Measurements from ENCODE around the gene MGAT4C. TPM values are rescaled to one million over a fixed set of nuclear protein-coding genes. Genes with fewer than 3 reads are reported as not detected.
A peak's percentile ranks its signal among the peaks of the same experiment; 100 is the strongest.

The MGAT4C gene
- total RNA-seq, 1 experiment from 2014 or later = 10.3 TPM

DNA sequence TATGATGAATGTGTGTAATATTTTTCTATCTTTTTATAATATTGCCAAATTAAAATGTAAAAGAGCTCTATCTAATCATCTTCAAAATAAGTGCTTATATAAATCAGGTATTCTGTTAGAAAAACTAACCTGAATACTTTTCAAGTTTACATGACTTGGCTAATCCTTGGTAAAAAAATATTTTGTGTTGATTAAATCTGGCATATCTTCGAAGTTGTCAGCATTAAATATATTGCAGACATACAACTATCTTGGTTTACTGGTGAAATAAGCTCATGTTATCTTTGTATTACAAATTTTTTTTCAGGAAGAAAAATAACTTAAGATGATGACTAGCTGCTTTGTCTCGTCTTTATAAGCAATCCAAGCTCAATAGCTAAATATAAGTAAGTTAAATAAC lies 39.6 kb downstream of the MGAT4C start:
- POLR2A ChIA-PET (ENCODE audit: low non-redundant PET) = no interaction called here
- intact Hi-C loops (cut with micrococcal nuclease; ENCODE audit: unreplicated experiment) = no loop called here
- Histone ChIP-seq H3K27ac (ENCODE audit: low read depth, low read length, poor library complexity, severe bottlenecking) (no peak overlapping the region), H3K4me3 (ENCODE audit: low read depth, low read length, poor library complexity, severe bottlenecking) (no peak overlapping the region), H3K36me3 (ENCODE audit: insufficient read depth, low read length, poor library complexity, severe bottlenecking) (no peaks in the 10 kb centered on the region), H3K27me3 (replicated peaks; ENCODE audit: insufficient read depth, low read depth, low read length, poor library complexity) (no peaks in the 10 kb centered on the region), H3K9me3 (ENCODE audit: low read depth, low read length, poor library complexity, severe bottlenecking) (no peaks in the 10 kb centered on the region), H3K4me1 (ENCODE audit: insufficient read depth, low read length, poor library complexity, severe bottlenecking) (peaks cover 31% of the 10 kb centered on the region)
- DNase-seq (ENCODE audit: low spot score) = no peak
- no peak for TF ChIP-seq EZH2 (IDR thresholded peaks at IDR 0.05; ENCODE audit: borderline replicate concordance, low read depth, low read length, poor library complexity, severe bottlenecking)
- TF ChIP-seq, protein P1, sequence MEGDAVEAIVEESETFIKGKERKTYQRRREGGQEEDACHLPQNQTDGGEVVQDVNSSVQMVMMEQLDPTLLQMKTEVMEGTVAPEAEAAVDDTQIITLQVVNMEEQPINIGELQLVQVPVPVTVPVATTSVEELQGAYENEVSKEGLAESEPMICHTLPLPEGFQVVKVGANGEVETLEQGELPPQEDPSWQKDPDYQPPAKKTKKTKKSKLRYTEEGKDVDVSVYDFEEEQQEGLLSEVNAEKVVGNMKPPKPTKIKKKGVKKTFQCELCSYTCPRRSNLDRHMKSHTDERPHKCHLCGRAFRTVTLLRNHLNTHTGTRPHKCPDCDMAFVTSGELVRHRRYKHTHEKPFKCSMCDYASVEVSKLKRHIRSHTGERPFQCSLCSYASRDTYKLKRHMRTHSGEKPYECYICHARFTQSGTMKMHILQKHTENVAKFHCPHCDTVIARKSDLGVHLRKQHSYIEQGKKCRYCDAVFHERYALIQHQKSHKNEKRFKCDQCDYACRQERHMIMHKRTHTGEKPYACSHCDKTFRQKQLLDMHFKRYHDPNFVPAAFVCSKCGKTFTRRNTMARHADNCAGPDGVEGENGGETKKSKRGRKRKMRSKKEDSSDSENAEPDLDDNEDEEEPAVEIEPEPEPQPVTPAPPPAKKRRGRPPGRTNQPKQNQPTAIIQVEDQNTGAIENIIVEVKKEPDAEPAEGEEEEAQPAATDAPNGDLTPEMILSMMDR (conservative IDR thresholded peaks at IDR 0.05; ENCODE audit: low read depth, low read length) = no peak
- BruUV-seq (replicated peaks) = no TSS peak
- CTCF ChIA-PET = no interaction called here

DNA sequence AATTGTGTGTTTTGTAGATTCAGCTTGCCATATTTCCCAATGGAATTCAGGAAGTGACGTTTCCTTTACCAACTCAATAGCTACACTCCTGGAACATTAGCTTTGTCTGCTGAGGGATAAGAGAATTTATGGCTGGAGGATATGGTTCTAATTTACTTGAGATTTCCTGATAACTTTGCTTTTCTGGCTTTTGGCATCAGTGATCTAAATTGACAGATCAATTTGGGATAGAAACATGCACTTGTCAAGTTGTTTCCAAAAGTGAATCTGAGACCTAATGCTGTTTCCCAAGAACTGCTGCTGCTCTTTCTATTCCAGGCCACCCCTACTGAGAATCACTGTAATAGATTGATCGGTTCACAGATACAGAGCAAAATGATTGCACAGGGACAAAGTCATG lies 43.2 kb downstream of the MGAT4C start:
- CTCF ChIA-PET = interaction anchor here (0.8 kb wide), 1 partner anchor 27 kb away, joined by 3 read pairs; no protein-coding TSS in a partner anchor
- POLR2A ChIA-PET (ENCODE audit: low non-redundant PET) = no interaction called here
- TF ChIP-seq EZH2 (IDR thresholded peaks at IDR 0.05; ENCODE audit: borderline replicate concordance, low read depth, low read length, poor library complexity, severe bottlenecking) = no peak
- TF ChIP-seq, protein P1 (conservative IDR thresholded peaks at IDR 0.05; ENCODE audit: low read depth, low read length) = no peak
- no peaks in the 10 kb centered on the region for H3K9me3 ChIP-seq (ENCODE audit: low read depth, low read length, poor library complexity, severe bottlenecking)
- peak overlapping the region; percentile 21 for H3K27ac ChIP-seq (ENCODE audit: low read depth, low read length, poor library complexity, severe bottlenecking)
- H3K4me1 ChIP-seq (ENCODE audit: insufficient read depth, low read length, poor library complexity, severe bottlenecking) = peaks cover 4% of the 10 kb centered on the region
- BruUV-seq (replicated peaks) = no TSS peak
- DNase-seq (ENCODE audit: low spot score) = peak; percentile 60
- intact Hi-C loops (cut with micrococcal nuclease; ENCODE audit: unreplicated experiment) = no loop called here
- H3K4me3 ChIP-seq (ENCODE audit: low read depth, low read length, poor library complexity, severe bottlenecking) = no peak overlapping the region
- no peaks in the 10 kb centered on the region for H3K36me3 ChIP-seq (ENCODE audit: insufficient read depth, low read length, poor library complexity, severe bottlenecking)
- no peaks in the 10 kb centered on the region for H3K27me3 ChIP-seq (replicated peaks; ENCODE audit: insufficient read depth, low read depth, low read length, poor library complexity)

DNA sequence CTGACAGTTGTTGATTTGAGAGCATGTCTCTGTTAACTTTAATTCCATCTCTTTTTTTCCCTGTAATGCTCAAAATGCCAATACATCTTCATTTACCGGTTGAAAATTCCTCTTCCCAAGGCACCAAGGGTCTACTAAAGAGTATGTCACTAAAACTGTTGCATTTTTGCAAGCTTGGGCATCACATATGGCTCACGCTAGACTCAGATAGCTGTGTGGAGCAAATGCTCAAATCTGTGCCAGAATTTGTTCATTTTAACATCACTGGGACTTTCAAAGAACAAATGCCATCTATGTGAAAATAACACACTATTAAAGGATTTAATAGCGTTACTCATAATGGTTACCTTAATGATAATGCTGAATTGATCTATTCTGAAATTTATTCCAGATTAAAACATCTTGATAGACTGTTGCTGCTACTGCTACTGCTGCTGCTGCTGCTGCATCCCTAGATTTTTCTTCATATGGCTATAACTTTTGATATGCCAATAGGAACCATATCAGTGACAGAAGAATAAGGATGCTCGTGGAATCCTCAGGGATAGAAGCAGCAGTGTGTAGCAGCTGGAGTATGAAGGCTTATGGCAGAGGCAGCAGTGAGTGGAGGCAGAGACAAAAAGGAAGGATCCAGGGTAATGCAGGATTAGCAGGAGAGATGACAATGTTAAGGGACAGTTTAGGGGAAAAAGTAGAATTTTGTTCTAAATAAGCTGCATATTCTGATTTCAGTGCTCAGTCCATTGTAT lies 57.3 kb downstream of the MGAT4C start:
- H3K4me1 ChIP-seq (ENCODE audit: insufficient read depth, low read length, poor library complexity, severe bottlenecking) = peaks cover 39% of the 10 kb centered on the region
- no peak for DNase-seq (ENCODE audit: low spot score)
- no peaks in the 10 kb centered on the region for H3K27me3 ChIP-seq (replicated peaks; ENCODE audit: insufficient read depth, low read depth, low read length, poor library complexity)
- no peaks in the 10 kb centered on the region for H3K36me3 ChIP-seq (ENCODE audit: insufficient read depth, low read length, poor library complexity, severe bottlenecking)
- CTCF ChIA-PET = no interaction called here
- no peak overlapping the region for H3K4me3 ChIP-seq (ENCODE audit: low read depth, low read length, poor library complexity, severe bottlenecking)
- H3K9me3 ChIP-seq (ENCODE audit: low read depth, low read length, poor library complexity, severe bottlenecking) = no peaks in the 10 kb centered on the region
- POLR2A ChIA-PET (ENCODE audit: low non-redundant PET) = no interaction called here
- H3K27ac ChIP-seq (ENCODE audit: low read depth, low read length, poor library complexity, severe bottlenecking) = no peak overlapping the region
- intact Hi-C loops (cut with micrococcal nuclease; ENCODE audit: unreplicated experiment) = no loop called here
- TF ChIP-seq, protein P1 (conservative IDR thresholded peaks at IDR 0.05; ENCODE audit: low read depth, low read length) = no peak
- no peak for TF ChIP-seq EZH2 (IDR thresholded peaks at IDR 0.05; ENCODE audit: borderline replicate concordance, low read depth, low read length, poor library complexity, severe bottlenecking)
- no TSS peak for BruUV-seq (replicated peaks)
